SJCRH30 (cell line): ENCODE data around the gene SLC46A1. TPM values are rescaled to one million over a fixed set of nuclear protein-coding genes. Genes with fewer than 3 reads are reported as not detected.
"Not testable (repeated sequence)": the region's sequence is repeated elsewhere in the genome, so short reads cannot be mapped to it uniquely, and the experiment has no call there.

Source experiments
- DNase-seq, 2 experiments: peaks; one replicate each; pipeline ENCODE4 v3.0.0-alpha.2; 2015 to 2020
- H3K27ac ChIP-seq: fragments of 250-450 bp; sonication (Bioruptor Pico); 2 replicates; pipeline ENCODE4 v1.5.1; 2020; ENCODE audit warnings: mild to moderate bottlenecking, moderate library complexity
- H3K27me3 ChIP-seq: fragments of 250-450 bp; sonication (Bioruptor Pico); 2 replicates; pipeline ENCODE4 v1.5.1; 2020; ENCODE audit warnings: mild to moderate bottlenecking, moderate library complexity
- H3K36me3 ChIP-seq: fragments of 250-450 bp; sonication (Bioruptor Pico); 2 replicates; pipeline ENCODE4 v1.5.1; 2020; ENCODE audit warnings: mild to moderate bottlenecking, moderate library complexity
- H3K4me1 ChIP-seq: fragments of 250-450 bp; sonication (Bioruptor Pico); 2 replicates; pipeline ENCODE4 v1.5.1; 2020; ENCODE audit warnings: mild to moderate bottlenecking, moderate library complexity
- H3K4me3 ChIP-seq: fragments of 250-450 bp; sonication (Bioruptor Pico); 2 replicates; pipeline ENCODE4 v1.5.1; 2020; ENCODE audit warnings: mild to moderate bottlenecking, moderate library complexity
- H3K9me3 ChIP-seq: fragments of 250-450 bp; sonication (Bioruptor Pico); replicated peaks from 2 replicates; pipeline ENCODE4 v1.5.1; 2020; ENCODE audit warnings: mild to moderate bottlenecking, moderate library complexity
- total RNA-seq: library from RNA; depleted of rRNA; stranded (reverse); fragments of >200 nt; shearing (Covaris generic); gene quantifications from 2 replicates; pipeline ENCODE4 v1.2.3, GENCODE V29; 2014; rRNA removed

The SLC46A1 gene
- total RNA-seq, result 10.6 and 11.0 TPM in 2 replicates

DNA sequence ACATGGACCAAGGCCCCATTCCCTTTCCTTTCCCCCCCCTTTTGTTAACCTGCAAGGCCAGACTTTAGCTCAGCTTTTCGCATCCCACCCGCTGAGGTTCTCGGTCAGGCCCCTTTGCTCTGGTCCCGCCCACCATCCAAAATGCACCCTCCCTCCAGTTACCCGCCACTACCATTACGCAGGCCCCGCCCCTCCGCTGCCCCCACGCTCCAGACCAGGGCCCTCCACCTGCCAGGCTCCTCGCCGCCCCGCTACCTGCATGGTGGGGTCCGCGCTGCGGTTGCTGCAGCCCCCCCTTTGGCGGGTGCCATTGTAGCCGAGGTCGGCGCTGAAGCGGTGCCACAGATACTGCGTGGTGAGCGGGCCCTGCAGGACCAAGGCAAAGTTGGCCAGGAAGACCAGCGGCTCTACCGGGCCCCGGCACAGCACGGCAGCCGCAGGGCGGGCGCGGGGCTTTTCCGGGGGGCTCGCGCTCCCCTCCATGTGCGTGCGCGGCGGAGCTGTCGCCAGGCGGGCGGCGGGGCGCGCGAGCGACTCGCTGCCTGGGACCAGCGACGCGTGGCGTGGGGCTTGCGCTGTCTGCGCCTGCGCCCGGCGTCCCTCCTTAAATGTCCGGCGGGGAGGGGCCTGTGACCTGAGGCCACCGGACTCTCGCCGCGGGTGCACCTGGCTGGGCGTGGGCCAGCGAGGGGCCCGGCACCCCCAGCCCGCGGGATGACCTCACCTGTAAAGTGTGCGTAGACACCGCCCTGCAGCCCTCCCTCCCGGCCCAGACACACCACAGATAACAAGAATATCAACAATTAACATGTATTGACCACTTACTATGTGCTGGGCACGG is at the start of gene SLC46A1:
Gene SLC46A1 (minus strand): TSS at position 581 of the 841 bp plus-strand sequence. CDS start 98 bp downstream, at position 483.
- H3K27ac ChIP-seq, result peak within 1 kb of the TSS; percentile 7; the same call in 1 of the 2 replicates
- peak; percentile 73 to 74 for DNase-seq
- H3K9me3 ChIP-seq, result no peaks in the 10 kb centered on the region
- H3K4me1 ChIP-seq, result peaks cover 14% of the 10 kb centered on the region
- peaks cover 3% of the 10 kb centered on the region; the same call in 1 of the 2 replicates for H3K27me3 ChIP-seq
- H3K36me3 ChIP-seq, result no peaks in the 10 kb centered on the region
- peak within 1 kb of the TSS; percentile 83 for H3K4me3 ChIP-seq

GRCh38 chr17:28449859-28450258 is 43.8 kb upstream of the SLC46A1 start:
- no peaks in the 10 kb centered on the region for H3K4me1 ChIP-seq
- H3K36me3 ChIP-seq, result no peaks in the 10 kb centered on the region
- H3K9me3 ChIP-seq, result peaks cover 3% of the 10 kb centered on the region; the same call in 1 of the 2 replicates
- H3K4me3 ChIP-seq, result no peak overlapping the region
- no peak overlapping the region for H3K27ac ChIP-seq
- H3K27me3 ChIP-seq, result no peaks in the 10 kb centered on the region; the same call in 1 of the 2 replicates
- DNase-seq, result no peak

GRCh38 chr17:28447396-28447760 is 41.4 kb upstream of the SLC46A1 start:
- peaks cover 3% of the 10 kb centered on the region for H3K9me3 ChIP-seq
- no peak for DNase-seq

DNA sequence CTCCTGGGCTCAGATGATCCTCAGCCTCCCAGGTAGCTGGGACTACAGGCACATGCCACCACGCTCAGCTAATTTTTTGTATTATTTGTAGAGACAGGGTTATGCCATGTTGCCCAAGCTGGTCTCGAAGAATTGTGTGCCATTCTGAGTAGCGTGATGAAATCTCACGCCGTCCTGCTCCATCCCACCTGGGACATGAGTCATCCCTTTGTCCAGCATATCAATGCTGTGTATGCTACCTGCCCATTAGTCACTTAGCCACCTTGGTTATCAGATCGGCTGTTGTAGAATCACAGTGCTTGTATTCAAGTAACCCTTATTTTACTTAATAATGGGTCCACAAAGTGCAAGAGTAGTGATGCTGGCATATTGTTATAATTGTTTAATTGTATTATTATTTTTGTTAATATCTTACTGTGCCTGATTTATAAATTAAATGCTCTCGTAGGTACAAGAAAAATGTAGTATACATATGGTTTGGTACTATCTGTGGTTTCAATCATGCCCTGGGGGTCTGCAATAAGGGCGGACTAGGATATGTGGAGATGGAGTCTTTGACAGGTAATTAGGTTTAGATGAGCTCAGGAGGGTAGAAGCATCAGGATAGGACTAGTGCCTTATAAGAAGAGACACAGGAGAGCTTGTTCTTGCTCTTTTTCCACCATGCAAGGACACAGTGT is 40.8 kb upstream of the SLC46A1 start:
- Histone ChIP-seq H3K27ac (no peak overlapping the region), H3K9me3 (peaks cover 3% of the 10 kb centered on the region), H3K4me3 (no peak overlapping the region), H3K27me3 (no peaks in the 10 kb centered on the region; the same call in 1 of the 2 replicates), H3K4me1 (no peaks in the 10 kb centered on the region), H3K36me3 (no peaks in the 10 kb centered on the region)
- DNase-seq, result no peak

More at GRCh38 chr17:28447396-28447760, 41.4 kb upstream of the SLC46A1 start:
- no peaks in the 10 kb centered on the region; the same call in 1 of the 2 replicates for H3K27me3 ChIP-seq
- H3K27ac ChIP-seq, result no peak overlapping the region
- no peaks in the 10 kb centered on the region for H3K4me1 ChIP-seq
- H3K4me3 ChIP-seq, result no peak overlapping the region
- H3K36me3 ChIP-seq, result no peaks in the 10 kb centered on the region

DNA sequence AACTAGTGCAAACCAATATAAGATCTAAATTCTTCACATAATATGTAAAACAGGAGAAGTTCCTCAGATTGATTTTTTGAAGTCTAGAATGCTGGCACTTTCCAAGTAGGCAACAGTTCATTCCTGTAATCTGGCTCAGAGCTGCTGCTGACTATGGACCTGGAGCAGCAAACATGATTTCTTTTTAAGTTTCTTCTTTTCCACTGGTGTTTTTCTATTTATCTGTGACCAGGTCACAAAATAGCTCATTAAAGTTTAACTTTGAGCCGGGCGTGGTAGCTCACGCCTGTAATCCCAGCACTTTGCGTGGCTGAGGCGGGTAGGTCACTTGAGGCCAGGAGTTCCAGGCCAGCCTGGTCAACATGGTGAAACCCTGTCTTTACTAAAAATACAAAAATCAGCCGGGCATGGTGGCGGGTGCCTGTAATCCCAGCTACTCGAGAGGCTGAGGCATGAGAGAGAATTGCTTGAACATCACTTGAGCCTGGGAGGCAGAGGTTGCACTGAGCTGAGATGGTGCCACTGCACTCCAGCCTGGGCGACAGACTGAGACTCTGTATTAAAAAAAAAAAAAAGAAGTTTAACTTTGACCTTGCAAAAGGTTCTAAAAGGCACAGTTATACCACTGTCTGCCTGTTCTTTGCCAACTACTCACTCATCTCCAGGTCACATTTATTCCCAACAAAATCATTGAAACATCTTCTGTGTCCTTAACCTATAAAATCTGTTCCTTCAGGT is 38.1 kb upstream of the SLC46A1 start:
- H3K27ac ChIP-seq, result no peak overlapping the region
- no peaks in the 10 kb centered on the region for H3K27me3 ChIP-seq
- peaks cover 3% of the 10 kb centered on the region for H3K9me3 ChIP-seq
- H3K4me1 ChIP-seq, result no peaks in the 10 kb centered on the region
- H3K36me3 ChIP-seq, result no peaks in the 10 kb centered on the region
- H3K4me3 ChIP-seq, result no peak overlapping the region
- no peak for DNase-seq

DNA sequence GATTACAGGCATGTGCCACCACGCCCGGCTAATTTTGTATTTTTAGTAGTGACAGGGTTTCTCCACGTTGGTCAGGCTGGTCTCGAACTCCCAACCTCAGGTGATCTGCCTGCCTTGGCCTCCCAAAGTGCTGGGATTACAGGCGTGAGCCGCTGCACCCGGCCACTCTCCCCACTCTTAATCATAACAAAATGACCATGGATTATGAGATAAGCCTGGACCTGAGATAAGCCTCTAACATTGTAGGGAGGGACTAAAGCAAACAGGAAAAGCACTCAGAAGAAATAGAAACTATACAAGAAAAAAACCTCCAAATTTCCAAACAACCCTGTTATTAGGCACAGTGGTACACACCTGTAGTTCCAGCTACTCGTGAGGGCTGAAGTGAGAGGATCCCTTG is 28.3 kb upstream of the SLC46A1 start:
- H3K4me3 ChIP-seq, H3K36me3 ChIP-seq, H3K4me1 ChIP-seq, H3K9me3 ChIP-seq, H3K27me3 ChIP-seq, DNase-seq, H3K27ac ChIP-seq: not testable (repeated sequence)

GRCh38 chr17:28433721-28434120 is 27.7 kb upstream of the SLC46A1 start:
- Histone ChIP-seq H3K27ac (no peak overlapping the region), H3K4me3 (no peak overlapping the region), H3K4me1 (no peaks in the 10 kb centered on the region)

GRCh38 chr17:28427982-28428381 is 22.0 kb upstream of the SLC46A1 start:
- H3K4me3 ChIP-seq, H3K27ac ChIP-seq, H3K9me3 ChIP-seq: not testable (repeated sequence)

More at GRCh38 chr17:28433721-28434120, 27.7 kb upstream of the SLC46A1 start:
- H3K9me3 ChIP-seq, result no peaks in the 10 kb centered on the region
- 0 out of 2 replicates have a peak, but pooled peaks cover 2% of the 10 kb centered on the region for H3K27me3 ChIP-seq
- no peak for DNase-seq
- H3K36me3 ChIP-seq, result no peaks in the 10 kb centered on the region

GRCh38 chr17:28427371-28427770 is 21.4 kb upstream of the SLC46A1 start:
- no peak for DNase-seq
- Histone ChIP-seq H3K4me3 (no peak overlapping the region), H3K27ac (no peak overlapping the region), H3K9me3 (no peaks in the 10 kb centered on the region), H3K27me3 (peaks cover 25% of the 10 kb centered on the region), H3K36me3 (no peaks in the 10 kb centered on the region), H3K4me1 (no peaks in the 10 kb centered on the region)

More at GRCh38 chr17:28427982-28428381, 22.0 kb upstream of the SLC46A1 start:
- DNase-seq, H3K36me3 ChIP-seq, H3K4me1 ChIP-seq: not testable (repeated sequence)
- peaks cover 22% of the 10 kb centered on the region for H3K27me3 ChIP-seq

GRCh38 chr17:28426081-28426519 is 20.1 kb upstream of the SLC46A1 start:
- Histone ChIP-seq H3K4me3 (no peak overlapping the region), H3K27ac (no peak overlapping the region), H3K4me1 (no peaks in the 10 kb centered on the region), H3K36me3 (no peaks in the 10 kb centered on the region), H3K27me3 (peaks cover 27% of the 10 kb centered on the region), H3K9me3 (no peaks in the 10 kb centered on the region)
- DNase-seq, result peak in 1 of 2 experiments; percentile 49

DNA sequence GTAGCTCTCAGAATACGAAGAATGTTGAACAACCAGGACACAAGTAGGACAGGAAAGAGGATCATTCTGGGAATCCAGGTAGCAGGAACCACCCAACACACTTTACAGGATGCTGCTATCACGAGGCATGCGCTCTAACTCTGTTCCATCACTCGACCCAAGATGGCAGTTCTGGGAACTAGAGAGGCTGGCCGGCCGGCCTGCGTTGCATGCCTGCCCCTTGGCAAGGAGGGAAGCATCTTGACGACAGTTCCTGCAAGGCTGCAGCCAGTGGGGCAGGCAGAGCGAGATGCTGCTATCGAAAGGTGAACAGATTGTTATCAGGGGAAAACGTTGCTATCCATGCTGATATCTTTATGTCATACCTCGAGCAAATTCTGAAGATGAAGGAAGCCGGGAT is 19.2 kb upstream of the SLC46A1 start:
- Histone ChIP-seq H3K27me3 (peaks cover 27% of the 10 kb centered on the region), H3K9me3 (no peaks in the 10 kb centered on the region), H3K4me3 (no peak overlapping the region), H3K4me1 (no peaks in the 10 kb centered on the region), H3K36me3 (no peaks in the 10 kb centered on the region), H3K27ac (no peak overlapping the region)
- DNase-seq, result no peak

- H3K36me3 ChIP-seq, result no peaks in the 10 kb centered on the region
- no peak for DNase-seq
- no peaks in the 10 kb centered on the region for H3K9me3 ChIP-seq
These were observed 15.8 kb upstream of the SLC46A1 start for GRCh38 chr17:28421787-28422305.

DNA sequence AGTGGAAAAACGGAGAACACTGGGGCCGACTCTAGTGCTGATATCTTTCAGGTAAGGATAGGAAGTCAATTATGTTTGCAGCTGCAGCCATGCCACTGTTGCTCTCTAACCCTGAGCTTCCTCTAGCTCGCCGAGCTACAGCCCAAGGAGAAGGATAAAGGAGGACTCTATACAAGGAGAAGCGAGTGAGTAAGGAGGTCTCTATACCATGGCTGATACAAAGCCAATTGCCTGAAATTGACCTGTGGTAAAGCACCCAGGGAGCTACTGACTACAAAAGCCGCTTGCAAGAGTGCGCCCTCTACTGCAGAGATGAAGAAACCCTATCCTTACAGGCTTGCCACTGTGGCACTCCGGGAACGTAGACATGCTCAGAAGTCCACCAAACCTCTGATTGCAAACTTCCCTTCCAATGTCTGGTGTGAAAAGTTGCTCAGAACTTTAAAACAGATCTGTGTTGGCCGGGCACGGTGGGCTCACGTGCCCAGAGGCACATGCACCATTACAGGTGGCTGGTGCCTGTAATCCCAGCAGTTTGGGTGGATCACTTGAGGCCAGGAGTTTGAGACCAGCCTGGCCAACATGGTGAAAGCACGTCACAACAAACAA is 10.8 kb upstream of the SLC46A1 start:
- Histone ChIP-seq H3K4me1 (no peaks in the 10 kb centered on the region), H3K4me3 (no peak overlapping the region), H3K9me3 (no peaks in the 10 kb centered on the region), H3K36me3 (no peaks in the 10 kb centered on the region), H3K27me3 (peaks cover 7% of the 10 kb centered on the region), H3K27ac (no peak overlapping the region)
- DNase-seq, result peak; percentile 66 to 82

More at GRCh38 chr17:28421787-28422305, 15.8 kb upstream of the SLC46A1 start:
- Histone ChIP-seq H3K27me3 (peaks cover 24% of the 10 kb centered on the region), H3K4me1 (no peaks in the 10 kb centered on the region), H3K27ac (no peak overlapping the region), H3K4me3 (no peak overlapping the region)

DNA sequence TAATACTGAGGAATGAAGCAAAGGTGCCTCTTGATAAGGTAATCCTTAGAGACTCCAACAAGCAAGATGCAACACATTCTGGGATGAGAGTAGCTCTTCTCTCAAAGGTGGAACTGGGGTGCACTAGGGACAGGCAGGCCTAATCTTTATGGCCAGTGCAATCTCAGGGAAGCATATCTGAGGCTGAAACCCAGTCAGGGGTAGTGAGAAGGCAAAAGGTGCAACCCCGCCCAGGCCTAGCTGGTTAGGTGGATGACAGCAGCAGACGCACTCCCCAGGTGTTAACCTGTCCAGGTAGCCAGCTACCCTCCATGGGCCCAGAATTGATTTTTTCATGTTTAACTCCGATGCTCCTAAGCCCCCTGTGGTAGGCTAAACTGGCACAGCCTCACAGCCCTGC is 9.9 kb upstream of the SLC46A1 start:
- H3K9me3 ChIP-seq, result no peaks in the 10 kb centered on the region
- no peaks in the 10 kb centered on the region for H3K36me3 ChIP-seq
- no peak overlapping the region for H3K4me3 ChIP-seq
- no peaks in the 10 kb centered on the region for H3K4me1 ChIP-seq
- peaks cover 7% of the 10 kb centered on the region for H3K27me3 ChIP-seq
- no peak for DNase-seq
- H3K27ac ChIP-seq, result no peak overlapping the region
